Amniotic stem cell (primary cell): ENCODE measurements around the gene CHRNG.

Source experiments
- DNase-seq: peaks from one replicate; lab custom pipeline; 2025; lab: John Stamatoyannopoulos, UW

The CHRNG gene

GRCh38 chr2:232505856-232506255 is 33.6 kb upstream of the CHRNG start:
- DNase-seq = no peak

GRCh38 chr2:232506709-232507108 is 32.8 kb upstream of the CHRNG start:
- no peak for DNase-seq

DNA sequence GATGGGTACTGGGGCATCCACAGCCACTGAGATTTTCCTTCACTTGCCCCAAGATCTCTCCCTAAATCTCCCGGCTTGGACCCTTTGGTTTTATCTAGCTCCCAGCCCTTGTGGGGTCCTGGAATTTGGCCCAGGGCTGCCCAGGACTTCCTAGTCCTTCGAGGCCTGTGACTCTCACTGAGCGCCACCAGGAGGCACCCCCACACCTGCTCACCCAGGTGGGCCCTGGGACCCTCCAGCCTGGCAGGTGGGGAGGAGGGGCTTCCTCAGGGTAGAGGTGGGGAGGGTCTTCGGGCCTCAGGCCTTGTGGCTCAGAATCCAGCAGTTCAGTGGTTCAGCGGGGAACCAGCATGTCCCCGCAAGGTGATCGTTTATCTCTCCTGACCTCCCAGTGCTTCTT is 31.2 kb upstream of the CHRNG start:
- no peak for DNase-seq

DNA sequence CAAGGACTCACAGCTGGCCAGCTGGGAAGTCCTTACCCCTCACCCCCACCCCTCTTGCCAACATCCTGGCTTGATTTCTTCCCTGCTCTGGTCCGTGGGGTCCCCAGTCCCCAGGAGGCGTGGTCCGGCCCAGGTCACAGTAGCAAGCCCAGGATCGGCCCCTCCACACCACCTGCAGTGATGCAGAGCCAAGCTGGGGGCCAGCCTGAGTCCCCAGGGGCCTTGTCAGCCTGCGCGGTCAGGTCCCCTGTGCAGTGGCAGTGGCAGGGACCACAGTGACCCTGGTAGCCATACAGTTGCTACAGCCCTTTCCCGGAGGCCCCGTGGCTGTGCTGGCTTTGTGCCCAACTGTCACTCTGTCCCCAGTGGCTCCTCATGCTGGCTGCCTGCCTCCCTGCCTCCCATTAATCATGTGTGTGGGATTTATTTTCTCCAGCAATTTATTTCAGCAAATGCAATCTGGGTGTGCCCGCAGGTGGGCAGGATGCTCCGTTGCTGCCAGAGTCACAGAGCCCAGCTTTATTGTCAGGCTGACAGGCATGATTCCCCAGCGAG is 28.1 kb upstream of the CHRNG start:
- DNase-seq = no peak

GRCh38 chr2:232512602-232513001 is 26.9 kb upstream of the CHRNG start:
- no peak for DNase-seq

DNA sequence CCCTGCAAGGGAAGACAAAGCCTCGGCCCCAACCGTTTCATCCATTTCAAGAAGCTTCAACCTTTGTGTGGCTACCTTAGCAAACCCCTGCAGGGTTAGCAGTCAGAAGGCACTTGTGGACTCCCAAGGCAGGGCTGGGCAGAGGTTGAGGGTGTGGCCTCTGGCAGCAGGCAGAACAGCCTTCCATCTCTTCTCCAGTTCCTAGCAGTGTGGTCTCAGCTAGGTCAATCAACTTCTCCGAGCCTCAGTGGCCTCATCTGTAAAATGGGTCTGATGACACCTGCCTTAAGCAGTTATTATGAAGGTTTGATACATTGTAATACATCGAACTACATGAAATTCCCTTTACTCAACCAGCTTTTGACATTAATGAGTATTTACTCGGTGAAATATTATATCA is 26.1 kb upstream of the CHRNG start:
- no peak for DNase-seq

DNA sequence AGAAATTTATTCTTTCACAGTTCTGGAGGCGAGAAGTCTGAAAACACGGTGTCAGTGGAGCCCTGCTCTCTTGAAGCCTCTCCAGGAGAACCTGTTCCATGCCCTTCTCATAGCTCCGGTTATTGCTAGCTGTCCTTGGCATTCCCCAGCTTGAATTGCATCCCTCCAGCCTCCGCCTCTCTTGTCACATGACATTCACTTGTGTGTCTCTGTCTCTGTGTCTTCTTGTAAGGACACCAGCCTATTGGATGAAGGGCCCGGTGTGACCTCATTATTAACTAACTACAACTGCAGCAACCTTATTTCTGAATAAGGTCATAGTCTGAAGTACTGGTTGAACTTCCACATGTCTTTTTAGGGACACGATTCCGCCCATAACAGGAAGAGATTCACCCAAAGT is 23.9 kb upstream of the CHRNG start:
- no peak for DNase-seq

DNA sequence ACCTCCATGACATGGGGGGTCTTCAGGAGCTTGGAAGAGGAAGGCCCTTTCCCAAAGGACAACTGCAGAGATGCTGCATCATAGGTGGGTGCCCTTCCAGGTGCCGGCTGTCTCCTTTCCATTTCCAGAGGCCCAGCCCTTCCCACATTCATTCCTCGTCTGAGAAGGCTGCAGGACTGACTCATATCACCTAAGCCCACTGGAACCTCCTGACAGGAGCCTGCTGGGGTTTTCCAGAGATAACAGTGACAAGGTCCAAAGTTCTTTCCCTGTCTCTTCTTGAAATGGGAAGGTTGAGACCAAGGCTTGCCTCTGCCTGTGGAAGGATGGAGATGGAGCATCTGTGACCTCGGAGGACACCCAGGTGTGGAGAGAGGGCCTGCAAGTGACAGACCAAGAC is 22.9 kb upstream of the CHRNG start:
- no peak for DNase-seq

DNA sequence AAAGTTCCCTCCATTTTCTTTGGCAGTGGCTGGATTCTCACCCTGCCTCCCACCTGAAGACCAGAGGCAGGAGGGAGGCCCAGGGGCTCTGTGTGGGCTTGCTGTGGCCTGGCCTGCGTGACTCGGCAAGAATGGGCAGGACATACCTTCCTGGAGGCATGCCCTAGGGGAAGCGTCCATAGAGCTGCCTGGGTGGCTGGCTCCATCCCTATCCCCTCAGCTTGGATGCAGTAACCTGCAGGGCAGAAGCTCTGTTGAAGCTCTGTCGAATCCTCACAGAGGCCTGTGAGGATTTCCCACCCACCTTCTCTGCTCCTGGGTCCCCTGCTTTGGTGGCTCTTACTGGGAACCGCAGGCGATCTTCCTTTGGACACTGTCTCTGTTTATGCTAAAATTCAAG is 20.6 kb upstream of the CHRNG start:
- no peak for DNase-seq

- no peak for DNase-seq
Observed at GRCh38 chr2:232519581-232520438, 19.7 kb upstream of the CHRNG start, which contains the start of gene PRSS56. PRSS56 (plus strand) TSS chr2:232520388; CDS start chr2:232520599, 211 bp downstream.

DNA sequence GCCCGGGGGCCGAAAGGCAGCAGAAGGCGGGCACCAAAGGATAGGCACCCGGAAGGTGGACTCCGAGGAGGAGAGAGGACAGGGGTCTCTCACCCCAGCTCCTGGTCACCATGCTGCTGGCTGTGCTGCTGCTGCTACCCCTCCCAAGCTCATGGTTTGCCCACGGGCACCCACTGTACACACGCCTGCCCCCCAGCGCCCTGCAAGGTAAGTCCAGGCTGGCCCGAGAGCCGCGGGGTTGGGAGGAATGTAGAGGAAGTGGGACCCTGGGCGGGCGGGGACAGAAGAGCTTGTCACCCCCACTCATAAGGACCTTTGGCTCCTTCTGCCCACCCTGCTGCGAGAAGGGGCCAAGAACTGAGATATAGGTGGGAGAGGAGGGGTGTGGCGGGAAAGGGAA is 19.0 kb upstream of the CHRNG start:
- DNase-seq = no peak

DNA sequence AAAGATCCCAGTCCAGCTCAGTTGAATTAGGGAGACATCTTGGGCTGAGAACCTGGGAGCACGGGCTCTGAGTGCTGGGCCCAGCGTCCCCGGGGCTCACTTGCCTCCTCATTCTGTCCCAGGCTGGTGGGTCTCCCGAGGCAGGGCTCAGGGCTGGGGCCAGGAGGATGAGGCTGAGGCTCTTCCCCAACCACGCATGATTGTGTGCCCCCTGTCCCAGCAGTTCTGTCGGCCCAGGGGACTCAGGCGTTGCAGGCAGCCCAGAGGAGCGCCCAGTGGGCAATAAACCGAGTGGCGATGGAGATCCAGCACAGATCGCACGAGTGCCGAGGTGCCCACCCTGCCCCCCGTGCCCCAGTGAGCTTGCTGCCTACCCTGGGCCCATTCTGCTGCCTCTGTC is 18.4 kb upstream of the CHRNG start:
- DNase-seq = no peak

- no peak for DNase-seq
Observed at GRCh38 chr2:232521959-232522622, 17.4 kb upstream of the CHRNG start.

DNA sequence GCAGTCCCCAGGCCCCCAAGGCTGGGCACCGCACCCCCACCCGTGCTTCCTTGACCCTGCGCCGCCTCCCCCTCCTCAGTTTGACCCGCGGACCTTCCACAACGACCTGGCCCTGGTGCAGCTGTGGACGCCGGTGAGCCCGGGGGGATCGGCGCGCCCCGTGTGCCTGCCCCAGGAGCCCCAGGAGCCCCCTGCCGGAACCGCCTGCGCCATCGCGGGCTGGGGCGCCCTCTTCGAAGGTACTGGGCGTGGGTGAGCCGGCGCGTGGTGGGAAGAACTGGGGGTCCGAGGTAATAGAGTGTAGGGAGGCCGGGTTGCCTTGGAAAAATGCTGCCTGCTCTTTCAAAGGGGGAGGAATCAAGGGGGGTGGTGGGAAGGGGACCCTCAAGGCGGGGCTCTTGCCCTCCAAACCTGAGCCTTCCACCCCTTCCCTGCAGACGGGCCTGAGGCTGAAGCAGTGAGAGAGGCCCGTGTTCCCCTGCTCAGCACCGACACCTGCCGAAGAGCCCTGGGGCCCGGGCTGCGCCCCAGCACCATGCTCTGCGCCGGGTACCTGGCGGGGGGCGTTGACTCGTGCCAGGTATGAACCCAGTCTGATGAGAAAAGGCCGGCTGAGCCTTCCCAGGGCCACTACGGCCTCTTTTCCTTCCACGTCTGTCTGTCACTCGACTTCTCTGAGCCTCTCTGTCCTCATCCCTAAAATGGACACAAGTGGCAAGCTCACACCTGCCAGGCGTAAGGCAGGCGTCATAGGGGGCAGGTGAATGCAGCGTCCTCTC is 16.7 kb upstream of the CHRNG start:
- DNase-seq = no peak

- DNase-seq = no peak
Observed at GRCh38 chr2:232523402-232523681, 16.1 kb upstream of the CHRNG start.

GRCh38 chr2:232523682-232524597 is 15.6 kb upstream of the CHRNG start:
- DNase-seq = no peak

DNA sequence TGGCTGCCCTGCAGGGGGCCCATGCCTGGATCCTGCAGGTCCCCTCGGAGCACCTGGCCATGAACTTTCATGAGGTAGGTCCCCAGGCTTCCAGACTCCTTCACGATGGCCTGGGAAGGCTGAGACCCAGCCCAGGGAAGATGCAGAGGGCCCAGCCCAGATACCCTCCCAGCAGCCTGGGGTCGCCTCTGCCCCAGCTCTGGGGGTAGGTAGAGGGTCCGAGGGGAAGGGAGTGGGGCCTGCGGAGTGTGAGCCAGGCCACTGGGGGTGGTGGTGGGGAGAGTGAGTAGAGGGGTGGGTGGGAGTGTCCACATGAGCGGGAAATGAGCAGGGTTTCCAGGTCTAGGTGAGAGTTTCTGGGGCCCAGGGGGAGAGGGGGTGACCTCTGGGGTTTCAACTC is 14.7 kb upstream of the CHRNG start:
- no peak for DNase-seq

DNA sequence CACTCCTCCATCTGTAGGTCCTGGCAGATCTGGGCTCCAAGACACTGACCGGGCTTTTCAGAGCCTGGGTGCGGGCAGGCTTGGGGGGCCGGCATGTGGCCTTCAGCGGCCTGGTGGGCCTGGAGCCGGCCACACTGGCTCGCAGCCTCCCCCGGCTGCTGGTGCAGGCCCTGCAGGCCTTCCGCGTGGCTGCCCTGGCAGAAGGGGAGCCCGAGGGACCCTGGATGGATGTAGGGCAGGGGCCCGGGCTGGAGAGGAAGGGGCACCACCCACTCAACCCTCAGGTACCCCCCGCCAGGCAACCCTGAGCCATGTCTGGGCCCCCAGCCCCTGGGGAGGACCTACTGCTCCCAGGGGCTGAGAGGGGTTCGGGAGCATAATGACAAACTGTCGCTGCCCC is 14.3 kb upstream of the CHRNG start:
- DNase-seq = no peak

DNA sequence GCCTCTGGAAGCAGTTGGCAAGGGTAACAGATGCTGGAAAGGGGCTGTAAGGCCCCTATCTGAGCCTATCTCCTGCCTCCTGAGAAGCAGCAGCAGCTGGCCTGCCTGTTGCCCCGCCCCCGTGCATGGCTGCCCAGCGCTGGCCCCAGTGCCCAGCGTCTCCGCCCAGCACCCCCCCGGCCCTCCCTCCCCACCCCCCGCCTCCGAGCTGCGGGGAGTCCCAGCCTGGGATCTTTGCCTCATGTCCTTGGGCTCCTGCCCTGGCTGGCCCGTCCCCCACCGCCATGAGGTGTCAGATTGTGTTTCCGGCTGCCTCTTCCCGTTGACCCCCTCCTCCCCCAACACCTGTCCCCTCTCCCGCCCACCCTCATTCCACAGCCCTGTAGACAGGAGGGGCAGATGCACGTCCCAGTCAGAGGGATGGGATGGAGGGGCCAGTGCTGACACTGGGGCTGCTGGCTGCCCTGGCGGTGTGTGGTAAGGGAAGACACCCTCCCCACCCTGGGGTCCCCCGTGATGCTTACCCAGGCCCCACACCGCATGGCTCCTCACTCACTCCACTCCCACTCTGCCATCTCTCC is 13.6 kb upstream of the CHRNG start, which contains the start of gene CHRND:
Gene CHRND, plus strand, starts transcription at position 370 of the 581 bp plus-strand sequence. Its CDS starts 56 bp downstream, at position 426.
- DNase-seq = no peak

DNA sequence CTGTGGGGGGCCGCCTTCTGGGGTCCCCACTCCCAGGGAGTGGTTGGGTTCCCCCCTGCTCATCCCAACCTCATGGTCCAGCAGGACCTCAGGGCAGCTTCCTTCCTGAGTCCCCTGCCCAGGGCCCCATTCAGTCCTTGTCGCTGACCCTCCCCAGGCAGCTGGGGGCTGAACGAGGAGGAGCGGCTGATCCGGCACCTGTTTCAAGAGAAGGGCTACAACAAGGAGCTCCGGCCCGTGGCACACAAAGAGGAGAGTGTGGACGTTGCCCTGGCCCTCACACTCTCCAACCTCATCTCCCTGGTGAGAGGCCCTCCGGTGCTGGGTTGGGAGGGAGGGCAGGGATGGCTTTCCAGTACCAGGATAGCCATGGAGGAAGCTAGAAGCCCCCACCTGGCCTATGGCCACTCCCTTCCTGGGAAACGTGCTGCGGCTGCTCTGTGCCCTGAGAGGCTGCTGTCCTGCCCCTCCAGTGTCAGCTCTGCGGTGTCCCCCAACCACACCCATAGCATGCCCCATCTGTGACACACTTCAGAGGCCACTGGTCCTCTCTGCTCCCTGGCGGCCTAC is 13.0 kb upstream of the CHRNG start:
- DNase-seq = no peak
